DMS53 treated with DMSO at 0.1 percent for 48 hours (cell line): ENCODE data around the gene TMEM151B.

Experiments
- DNase-seq: peaks from one replicate; lab custom pipeline; 2025; ENCODE audit not compliant: unreplicated experiment; lab: John Stamatoyannopoulos, UW

TMEM151B gene

GRCh38 chr6:44263354-44264100 is 6.7 kb upstream of the TMEM151B start:
- no peak for DNase-seq

DNA sequence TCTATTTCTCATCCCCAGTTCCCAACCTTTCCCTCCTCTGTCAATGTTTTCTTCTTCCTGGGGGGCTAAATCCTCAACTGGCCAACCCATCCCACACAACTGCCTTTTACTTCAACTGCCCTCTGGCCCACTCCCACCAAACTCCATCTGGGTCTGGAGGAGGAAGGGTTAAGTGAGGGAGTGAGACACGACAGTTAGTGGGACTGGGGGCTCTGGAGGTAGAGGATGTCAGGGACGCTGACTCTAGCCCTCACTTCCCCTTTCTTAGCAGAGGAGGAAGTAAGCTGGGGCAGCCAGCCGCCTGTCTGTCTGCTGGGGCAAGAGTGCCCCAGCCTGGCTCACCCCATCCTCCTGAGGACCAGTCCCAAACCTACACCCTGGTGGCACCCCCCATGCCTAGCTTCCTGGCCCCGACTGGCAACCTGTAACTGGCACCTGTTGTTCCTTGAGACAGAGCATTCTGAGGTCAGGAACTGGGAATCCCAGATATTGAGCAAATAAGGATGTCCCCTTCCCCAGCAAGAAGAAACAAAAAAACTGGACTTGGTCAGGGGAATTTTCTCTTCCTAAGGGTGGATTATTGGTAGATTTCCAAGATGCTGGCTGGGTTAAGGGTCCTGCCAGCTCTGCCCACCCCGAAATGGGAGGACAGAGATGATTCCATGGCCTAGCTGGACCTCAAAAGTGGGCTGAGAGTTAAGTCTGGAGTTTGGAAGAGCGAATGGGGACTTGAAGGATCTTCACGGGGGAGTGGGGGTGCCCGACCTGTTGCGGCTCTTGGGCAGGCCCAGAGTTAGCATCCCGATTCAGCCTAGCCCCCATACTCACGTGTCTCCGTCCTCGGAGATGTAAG is 5.9 kb upstream of the TMEM151B start:
- DNase-seq, result no peak

DNA sequence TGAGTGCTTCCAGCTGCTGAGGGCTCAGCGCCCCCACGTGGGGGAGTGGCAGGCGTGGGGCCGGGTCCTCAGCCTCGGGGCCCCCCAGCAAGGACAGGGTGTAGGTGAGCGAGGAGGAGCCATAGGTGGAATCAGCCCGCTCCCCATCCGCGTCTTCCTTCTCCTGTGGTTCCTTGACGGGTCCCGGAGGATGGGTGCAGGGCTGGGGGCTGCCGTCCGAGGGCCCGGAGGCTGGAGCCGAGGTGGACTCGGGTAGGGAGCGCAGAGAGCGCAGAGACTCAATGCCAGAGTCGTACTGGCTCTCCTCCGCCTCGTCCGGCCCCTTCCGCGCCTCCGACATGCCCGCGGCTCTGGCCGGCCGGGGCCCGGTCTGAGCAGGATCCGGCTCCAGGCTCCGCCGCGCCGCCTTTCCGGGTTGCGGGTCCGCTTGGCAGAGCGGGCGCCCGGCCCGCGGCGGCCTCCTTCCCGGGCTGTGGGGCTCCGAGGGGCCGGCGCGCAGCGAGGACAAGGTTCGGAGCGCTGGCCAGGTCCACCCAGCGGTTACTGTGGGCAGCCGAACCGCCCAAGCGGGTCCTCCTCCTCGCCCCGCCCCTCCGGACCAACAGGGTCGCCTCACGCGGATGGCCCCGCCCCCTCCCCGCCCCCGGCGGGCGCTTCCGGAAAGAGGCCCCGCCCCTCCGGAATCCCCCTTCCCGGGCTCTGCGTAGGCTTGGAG is 5.1 kb upstream of the TMEM151B start, which contains the start of gene NFKBIE:
Gene NFKBIE (minus strand): TSS at position 545 of the 715 bp plus-strand sequence. CDS start 205 bp downstream, at position 340.
- peak; percentile 74 for DNase-seq

GRCh38 chr6:44265722-44266233 is 4.5 kb upstream of the TMEM151B start:
- no peak for DNase-seq

DNA sequence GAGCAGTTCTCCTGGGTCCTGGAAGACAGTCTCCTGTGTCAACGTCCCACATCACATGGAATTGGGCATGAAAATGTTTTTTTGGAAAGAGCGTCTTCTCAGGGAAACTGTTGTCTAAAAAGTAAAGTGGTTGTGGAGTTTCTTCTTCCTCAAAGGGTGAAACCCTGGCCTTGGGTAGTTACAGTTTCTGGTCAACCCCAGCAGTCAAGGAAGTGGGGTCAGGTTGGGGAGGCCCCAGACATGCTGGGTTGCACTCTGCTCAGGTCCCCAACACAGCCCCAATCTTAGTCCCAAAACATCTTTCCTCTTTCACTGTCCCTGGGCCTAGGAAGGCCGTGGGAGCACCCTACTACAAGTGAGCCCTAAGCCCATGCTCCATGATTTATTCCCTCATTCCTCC is 3.9 kb upstream of the TMEM151B start:
- no peak for DNase-seq

DNA sequence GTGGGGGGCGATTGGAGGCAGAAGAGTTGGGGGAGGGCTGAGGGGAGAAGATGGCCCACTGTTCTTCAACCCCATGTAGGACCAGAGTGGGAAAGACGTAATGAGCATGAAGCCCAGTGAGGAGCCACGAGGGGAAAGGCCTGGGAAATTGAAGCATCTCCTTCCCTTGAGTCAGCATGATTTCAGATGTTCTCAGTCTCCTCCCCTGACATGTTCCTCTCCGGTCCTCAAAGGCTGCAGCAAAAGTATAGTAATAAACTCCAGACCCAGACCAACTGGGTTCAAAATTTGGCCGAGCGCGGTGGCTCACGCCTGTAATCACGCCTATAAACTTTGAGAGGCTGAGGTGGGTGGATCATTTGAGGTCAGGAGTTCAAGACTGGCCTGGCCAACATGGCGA is 3.0 kb upstream of the TMEM151B start:
- no peak for DNase-seq

DNA sequence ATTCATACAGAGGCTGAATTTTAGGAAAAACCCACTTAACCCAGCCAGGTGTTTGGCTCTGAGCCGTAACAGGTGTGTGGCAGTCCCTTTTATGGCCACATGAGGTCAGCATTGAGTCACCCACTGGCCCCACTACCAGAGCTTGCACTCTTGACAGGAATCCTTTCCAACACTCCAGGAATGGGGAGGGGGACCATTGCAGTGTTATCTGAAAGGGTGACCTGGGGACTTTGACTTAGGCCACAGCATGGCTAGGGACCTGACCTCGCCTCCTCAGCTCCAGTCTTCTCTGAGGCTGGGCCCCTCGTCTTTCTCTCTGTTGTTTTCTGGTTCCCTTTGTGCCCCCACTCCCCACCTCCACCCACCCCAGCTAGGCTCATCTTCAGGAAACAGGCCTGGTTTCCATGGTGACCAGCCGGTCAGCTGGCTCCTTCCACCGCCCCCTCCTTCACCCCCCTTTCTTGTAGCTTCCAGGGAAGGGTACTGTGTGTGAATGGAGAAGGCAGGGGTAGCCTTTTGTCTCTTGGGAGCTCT is 2.1 kb upstream of the TMEM151B start:
- DNase-seq, result peak; percentile 63

- no peak for DNase-seq
Measured at GRCh38 chr6:44269178-44269920, 901 bp upstream of the TMEM151B start.

- DNase-seq, result no peak
Measured at GRCh38 chr6:44270526-44271405, 516 bp downstream of the TMEM151B start.

- DNase-seq, result no peak
Measured at GRCh38 chr6:44271406-44271723, 1.1 kb downstream of the TMEM151B start.

GRCh38 chr6:44271914-44272313 is 1.7 kb downstream of the TMEM151B start:
- no peak for DNase-seq

DNA sequence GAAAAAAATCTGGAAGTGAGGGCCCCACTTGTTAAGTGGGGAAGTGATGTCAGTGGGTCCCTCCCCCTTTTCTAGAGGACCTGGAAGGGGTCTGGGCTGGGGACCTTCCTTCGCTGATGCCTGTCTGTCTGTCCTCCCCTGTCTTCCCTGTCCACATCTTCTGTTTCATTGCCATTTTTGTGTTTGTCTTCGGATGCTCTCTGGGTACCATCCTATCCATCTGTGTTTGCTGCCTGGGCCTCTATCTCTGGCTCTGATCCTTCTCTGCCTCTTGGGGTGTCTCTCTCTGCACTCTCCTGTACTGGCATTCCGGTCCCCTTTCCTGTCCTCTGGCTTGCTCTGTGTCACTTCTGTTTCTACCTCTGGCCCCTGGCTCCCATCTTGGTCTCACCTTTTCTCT is 2.3 kb downstream of the TMEM151B start:
- DNase-seq, result no peak

- no peak for DNase-seq
Measured at GRCh38 chr6:44272999-44273566, 2.8 kb downstream of the TMEM151B start.

DNA sequence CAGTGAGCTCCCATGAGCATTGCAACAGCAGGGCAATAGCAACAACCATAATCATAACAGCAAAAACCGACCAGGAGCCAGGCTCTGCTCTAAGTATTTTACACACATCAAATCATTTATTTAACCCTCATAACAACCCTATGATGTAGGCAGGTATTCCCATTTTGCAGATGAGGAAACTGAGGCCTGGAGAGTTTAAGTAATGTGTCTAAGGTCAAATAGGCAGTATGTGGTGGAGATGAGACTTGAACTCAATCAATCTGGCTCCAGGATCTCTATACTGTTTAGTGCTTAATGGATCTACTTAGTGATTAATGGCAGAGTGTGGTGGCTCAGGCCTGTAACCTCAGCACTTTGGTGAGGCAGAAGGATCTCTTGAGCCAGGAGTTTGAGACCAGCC is 3.4 kb downstream of the TMEM151B start:
- DNase-seq, result no peak

DNA sequence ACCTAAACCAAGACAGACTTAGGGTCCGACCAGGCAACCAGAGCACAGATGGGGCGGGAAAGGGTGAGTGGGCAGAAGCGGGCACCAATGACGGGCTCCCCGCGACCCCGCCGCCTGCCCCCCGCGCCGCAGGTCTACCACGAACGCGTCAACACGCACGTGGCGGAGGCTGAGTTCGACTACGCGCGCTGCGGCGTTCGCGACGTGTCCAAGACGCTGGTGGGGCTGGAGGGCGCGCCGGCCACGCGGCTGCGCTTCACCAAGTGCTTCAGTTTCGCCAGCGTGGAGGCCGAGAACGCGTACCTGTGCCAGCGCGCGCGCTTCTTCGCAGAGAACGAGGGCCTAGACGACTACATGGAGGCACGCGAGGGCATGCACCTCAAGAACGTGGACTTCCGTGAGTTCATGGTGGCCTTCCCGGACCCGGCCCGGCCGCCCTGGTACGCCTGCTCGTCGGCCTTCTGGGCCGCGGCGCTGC is 5.1 kb downstream of the TMEM151B start:
- no peak for DNase-seq

DNA sequence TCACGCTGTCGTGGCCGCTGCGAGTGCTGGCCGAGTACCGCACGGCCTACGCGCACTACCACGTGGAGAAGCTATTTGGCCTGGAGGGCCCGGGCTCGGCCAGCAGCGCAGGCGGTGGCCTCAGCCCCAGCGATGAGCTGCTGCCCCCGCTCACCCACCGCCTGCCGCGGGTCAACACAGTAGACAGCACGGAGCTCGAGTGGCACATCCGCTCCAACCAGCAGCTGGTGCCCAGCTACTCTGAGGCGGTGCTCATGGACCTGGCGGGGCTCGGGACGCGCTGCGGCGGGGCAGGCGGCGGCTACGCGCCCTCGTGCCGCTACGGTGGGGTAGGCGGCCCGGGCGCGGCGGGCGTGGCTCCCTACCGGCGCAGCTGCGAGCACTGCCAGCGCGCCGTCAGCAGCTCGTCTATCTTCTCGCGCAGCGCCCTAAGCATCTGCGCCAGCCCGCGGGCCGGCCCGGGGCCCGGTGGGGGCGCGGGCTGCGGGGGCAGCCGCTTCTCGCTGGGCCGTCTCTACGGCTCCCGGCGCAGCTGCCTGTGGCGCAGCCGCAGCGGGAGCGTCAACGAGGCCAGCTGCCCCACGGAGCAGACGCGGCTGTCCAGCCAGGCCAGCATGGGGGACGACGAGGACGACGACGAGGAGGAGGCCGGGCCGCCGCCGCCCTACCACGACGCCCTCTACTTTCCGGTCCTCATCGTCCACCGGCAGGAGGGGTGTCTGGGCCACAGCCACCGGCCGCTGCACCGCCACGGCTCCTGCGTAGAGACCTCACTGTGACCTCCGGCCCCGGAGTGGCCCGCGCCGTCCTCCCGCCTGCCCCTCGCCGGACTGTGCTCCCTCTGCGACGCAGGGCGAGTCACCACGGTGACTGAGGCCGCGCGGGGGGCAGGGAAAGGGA is 5.7 kb downstream of the TMEM151B start:
- DNase-seq, result peak; percentile 30

- DNase-seq, result no peak
Measured at GRCh38 chr6:44276667-44277640, 6.7 kb downstream of the TMEM151B start.
